Gastrocnemius medialis (tissue), 4 donors: Measurements from ENCODE around the gene AMBRA1. TPM values are rescaled to one million over a fixed set of nuclear protein-coding genes. Genes with fewer than 3 reads are reported as not detected.

Experiments used
- ATAC-seq, 2 donors: fragments of 150-250 bp; one replicate each; pipeline ENCODE4 v1.9.1; 2016
- DNase-seq, 2 donors: peaks; one replicate each; pipeline ENCODE4 v3.0.0-alpha.2; 2019
- H3K27ac ChIP-seq, 4 donors: fragments of 200-600 bp; sonication (generic); 1 replicate in 1 of 4; 2 replicates in 3 of 4; pipeline ENCODE4 v1.5.1; 2016 to 2018; ENCODE audit warnings: mild to moderate bottlenecking in 2 of 4, moderate library complexity in 1 of 4
- H3K27me3 ChIP-seq, 3 donors: fragments of 200-600 bp; sonication (generic) in 2 of 3; 1 replicate in 1 of 3; 2 replicates in 2 of 3; pipeline versions ENCODE4 v1.5.1 to v1.6.0; 2016 to 2019; ENCODE audit warnings: mild to moderate bottlenecking in 1 of 3, moderate library complexity in 1 of 3
- H3K36me3 ChIP-seq, 2 donors: fragments of 200-600 bp; sonication (generic) in 1 of 2; one replicate each; pipeline ENCODE4 v1.5.1; 2017 to 2018
- H3K4me1 ChIP-seq, 2 donors: fragments of 200-600 bp; sonication (generic) in 1 of 2; one replicate each; pipeline ENCODE4 v1.5.1; 2016 to 2017; ENCODE audit warnings: mild to moderate bottlenecking in 2 of 2
- H3K4me3 ChIP-seq, 4 donors: fragments of 200-600 bp; sonication (generic) in 3 of 4; 1 replicate in 1 of 4; 2 replicates in 3 of 4; pipeline ENCODE4 v1.5.1; 2016 to 2019; ENCODE audit warnings: mild to moderate bottlenecking in 2 of 4
- H3K9me3 ChIP-seq, 3 donors: fragments of 200-600 bp; sonication (generic) in 2 of 3; 1 replicate in 1 of 3; 2 replicates in 2 of 3; pipeline ENCODE4 v1.5.1; 2016 to 2019
- CTCF ChIP-seq, 5 experiments: fragments of 450-650 bp in 3 of 5; fragments of 200-600 bp in 2 of 5; sonication (generic) in 2 of 5; IDR thresholded peaks in 4 of 5; conservative IDR thresholded peaks in 1 of 5; 1 replicate in 4 of 5; 2 replicates in 1 of 5; pipeline ENCODE4 v1.5.1; 2016 to 2019; ENCODE audit warnings: antibody characterized with exemption in 5 of 5, mild to moderate bottlenecking in 3 of 5, moderate library complexity in 3 of 5
- POLR2A ChIP-seq, 2 donors: fragments of 450-650 bp; IDR thresholded peaks; one replicate each; pipeline ENCODE4 v1.6.1; 2017; ENCODE audit warnings: antibody characterized with exemption in 2 of 2, mild to moderate bottlenecking in 2 of 2, moderate library complexity in 2 of 2
- in situ Hi-C, 4 donors: fragments of 200-750 bp; cut with MboI; loops; one replicate each; pipeline versions ENCODE4 v1.15.0 to v1.8.0; 2017; ENCODE audit warnings: low sequenced_read_pairs in 4 of 4
- intact Hi-C: fragments of 100-400 bp; cut with DNase I; formaldehyde crosslinking; loops from one replicate; pipeline ENCODE4 v1.15.1; 2023; ENCODE audit warnings: low total_unique reads
- total RNA-seq, 4 donors: library from RNA; depleted of rRNA; stranded (reverse); fragments of >200 nt; gene quantifications; one replicate each; pipeline versions ENCODE4 v1.1.0 to v1.2.3, GENCODE V29; 2016

The AMBRA1 gene
- total RNA-seq, 4 donors from 2014 or later, result 17.3 to 24.3 (median 20.7) TPM

GRCh38 chr11:46438211-46438610 lies 155.6 kb downstream of the AMBRA1 start:
- no peak for ATAC-seq
- H3K4me1 ChIP-seq, result peaks cover 0 to 17% of the 10 kb centered on the region in 2 donors
- TF ChIP-seq CTCF (IDR thresholded peaks at IDR 0.05 in 4 of 5, conservative IDR thresholded peaks at IDR 0.05 in 1 of 5) (no peak), POLR2A (IDR thresholded peaks at IDR 0.05) (no peak)
- no peak for DNase-seq
- no peak overlapping the region for H3K27ac ChIP-seq
- H3K9me3 ChIP-seq, result no peaks in the 10 kb centered on the region
- no peaks in the 10 kb centered on the region for H3K27me3 ChIP-seq
- intact Hi-C loops, result no loop called here
- H3K36me3 ChIP-seq, result peaks cover 0 to 28% of the 10 kb centered on the region in 2 donors
- H3K4me3 ChIP-seq, result no peak overlapping the region
- in situ Hi-C loops, result no loop called here

- H3K36me3 ChIP-seq, result peaks cover 0 to 22% of the 10 kb centered on the region in 2 donors
- intact Hi-C loops (no loop called here), in situ Hi-C loops (no loop called here)
- no peak overlapping the region for H3K27ac ChIP-seq
- H3K27me3 ChIP-seq, result no peaks in the 10 kb centered on the region
- no peak overlapping the region for H3K4me3 ChIP-seq
- TF ChIP-seq CTCF (IDR thresholded peaks at IDR 0.05 in 4 of 5, conservative IDR thresholded peaks at IDR 0.05 in 1 of 5) (no peak), POLR2A (IDR thresholded peaks at IDR 0.05) (no peak)
- peaks cover 0 to 16% of the 10 kb centered on the region in 2 donors for H3K4me1 ChIP-seq
- ATAC-seq, result no peak
- no peak for DNase-seq
- no peaks in the 10 kb centered on the region for H3K9me3 ChIP-seq
These were observed 156.6 kb downstream of the AMBRA1 start for GRCh38 chr11:46437122-46437689.

GRCh38 chr11:46436113-46436512 lies 157.7 kb downstream of the AMBRA1 start:
- ATAC-seq, result no peak
- no peak for DNase-seq
- Histone ChIP-seq H3K4me1 (peaks cover 0 to 16% of the 10 kb centered on the region in 2 donors), H3K27me3 (no peaks in the 10 kb centered on the region), H3K4me3 (no peak overlapping the region), H3K9me3 (no peaks in the 10 kb centered on the region), H3K36me3 (peaks cover 0 to 24% of the 10 kb centered on the region in 2 donors), H3K27ac (no peak overlapping the region)
- intact Hi-C loops (no loop called here), in situ Hi-C loops (no loop called here)
- TF ChIP-seq CTCF (IDR thresholded peaks at IDR 0.05 in 4 of 5, conservative IDR thresholded peaks at IDR 0.05 in 1 of 5) (no peak), POLR2A (IDR thresholded peaks at IDR 0.05) (no peak)

- Histone ChIP-seq H3K4me1 (peaks cover 0 to 16% of the 10 kb centered on the region in 2 donors), H3K4me3 (no peak overlapping the region), H3K27me3 (no peaks in the 10 kb centered on the region), H3K36me3 (peaks cover 0 to 25% of the 10 kb centered on the region in 2 donors), H3K27ac (no peak overlapping the region), H3K9me3 (no peaks in the 10 kb centered on the region)
- DNase-seq (no peak), ATAC-seq (no peak)
- in situ Hi-C loops, result no loop called here
- no peak for TF ChIP-seq POLR2A (IDR thresholded peaks at IDR 0.05)
- no peak for TF ChIP-seq CTCF (IDR thresholded peaks at IDR 0.05 in 4 of 5, conservative IDR thresholded peaks at IDR 0.05 in 1 of 5)
- intact Hi-C loops, result no loop called here
These were observed 158.1 kb downstream of the AMBRA1 start for GRCh38 chr11:46435679-46436078.

- DNase-seq (no peak), ATAC-seq (peak in 1 of 2 donors; percentile 30)
- TF ChIP-seq POLR2A (IDR thresholded peaks at IDR 0.05), result no peak
- TF ChIP-seq CTCF (IDR thresholded peaks at IDR 0.05 in 4 of 5, conservative IDR thresholded peaks at IDR 0.05 in 1 of 5), result no peak
- no peaks in the 10 kb centered on the region for H3K27me3 ChIP-seq
- H3K36me3 ChIP-seq, result peaks cover 0 to 25% of the 10 kb centered on the region in 2 donors
- intact Hi-C loops, result no loop called here
- H3K9me3 ChIP-seq, result no peaks in the 10 kb centered on the region
- no peak overlapping the region for H3K4me3 ChIP-seq
- in situ Hi-C loops, result no loop called here
- H3K4me1 ChIP-seq, result peaks cover 0 to 5% of the 10 kb centered on the region in 2 donors
- H3K27ac ChIP-seq, result no peak overlapping the region
These were observed 162.6 kb downstream of the AMBRA1 start for GRCh38 chr11:46431211-46431610.
